Dedifferentiated amniotic fluid mesenchymal stem cell (primary cell): ENCODE measurements around the gene PTGFRN.

Source experiments
- DNase-seq: peaks from one replicate; pipeline ENCODE4 v3.0.0-alpha.2; 2016; ENCODE audit errors: extremely low spot score

The PTGFRN gene

GRCh38 chr1:116889380-116889779 is 20.3 kb upstream of the PTGFRN start:
- DNase-seq = no peak

GRCh38 chr1:116891396-116892079 is 18.2 kb upstream of the PTGFRN start:
- no peak for DNase-seq

GRCh38 chr1:116895073-116895472 is 14.6 kb upstream of the PTGFRN start:
- DNase-seq = no peak

- DNase-seq = no peak
These were observed 10.2 kb upstream of the PTGFRN start for GRCh38 chr1:116899529-116899928.

- no peak for DNase-seq
These were observed 9.0 kb upstream of the PTGFRN start for GRCh38 chr1:116900471-116901365.

- no peak for DNase-seq
These were observed 7.7 kb upstream of the PTGFRN start for GRCh38 chr1:116902027-116902426.

GRCh38 chr1:116902723-116903383 is 6.9 kb upstream of the PTGFRN start:
- no peak for DNase-seq

GRCh38 chr1:116904791-116905320 is 4.9 kb upstream of the PTGFRN start:
- DNase-seq = no peak

GRCh38 chr1:116906812-116907211 is 2.9 kb upstream of the PTGFRN start:
- no peak for DNase-seq

GRCh38 chr1:116907351-116907750 is 2.4 kb upstream of the PTGFRN start:
- DNase-seq = no peak

GRCh38 chr1:116908266-116908665 is 1.4 kb upstream of the PTGFRN start:
- no peak for DNase-seq

GRCh38 chr1:116908820-116909511 is 750 bp upstream of the PTGFRN start:
- no peak for DNase-seq

- DNase-seq = no peak
These were observed 867 bp downstream of the PTGFRN start for GRCh38 chr1:116910379-116911187.

GRCh38 chr1:116911188-116911553 is 1.5 kb downstream of the PTGFRN start:
- no peak for DNase-seq

GRCh38 chr1:116911779-116912469 is 2.2 kb downstream of the PTGFRN start:
- DNase-seq = no peak

- DNase-seq = no peak
These were observed 3.1 kb downstream of the PTGFRN start for GRCh38 chr1:116912846-116913245.

GRCh38 chr1:116913941-116914340 is 4.2 kb downstream of the PTGFRN start:
- no peak for DNase-seq

- no peak for DNase-seq
These were observed 5.0 kb downstream of the PTGFRN start for GRCh38 chr1:116914667-116915066.

- DNase-seq = no peak
These were observed 5.5 kb downstream of the PTGFRN start for GRCh38 chr1:116915086-116915661.

- DNase-seq = no peak
These were observed 6.3 kb downstream of the PTGFRN start for GRCh38 chr1:116916002-116916401.
